Activated naive CD8-positive, alpha-beta T cell treated with anti-CD3 and anti-CD28 coated beads, Interleukin-2, amount 50 U/mL, for 16 hours (primary cell): ENCODE data around the gene LDB3.

Experiments used
- DNase-seq: peaks from one replicate; pipeline ENCODE4 v3.0.0-alpha.2; 2020; ENCODE audit warnings: low read depth, low spot score

Gene LDB3

DNA sequence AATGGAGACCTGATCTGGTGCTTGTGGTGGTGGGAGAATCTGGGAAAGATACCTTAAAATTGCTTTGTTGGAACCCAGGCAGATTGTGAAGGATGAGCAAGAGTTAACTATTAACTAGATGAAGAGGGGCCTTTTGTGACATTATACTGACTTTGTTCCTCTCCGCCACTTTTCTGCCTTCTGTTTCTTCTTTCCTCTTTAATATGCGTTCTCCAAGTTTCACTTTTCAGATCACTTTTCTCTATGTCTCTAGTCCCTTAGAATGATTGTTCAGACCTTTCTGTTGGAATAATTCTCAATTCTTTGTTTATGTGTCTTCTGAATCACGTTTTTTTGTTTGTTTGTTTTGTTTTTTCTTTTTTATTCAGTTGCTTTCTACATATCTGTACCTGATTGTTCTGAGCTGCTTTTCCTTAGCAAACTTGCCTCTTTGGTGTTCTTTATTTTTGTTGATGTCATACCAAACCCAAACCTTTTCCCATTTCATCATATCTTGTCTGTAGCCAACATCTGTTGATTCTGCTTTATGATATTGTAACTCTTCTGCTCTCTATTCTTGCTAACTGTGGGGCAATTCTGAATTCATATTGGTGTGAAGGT lies 90.9 kb downstream of the LDB3 start:
- no peak for DNase-seq

GRCh38 chr10:86763404-86763803 lies 95.1 kb downstream of the LDB3 start:
- no peak for DNase-seq

DNA sequence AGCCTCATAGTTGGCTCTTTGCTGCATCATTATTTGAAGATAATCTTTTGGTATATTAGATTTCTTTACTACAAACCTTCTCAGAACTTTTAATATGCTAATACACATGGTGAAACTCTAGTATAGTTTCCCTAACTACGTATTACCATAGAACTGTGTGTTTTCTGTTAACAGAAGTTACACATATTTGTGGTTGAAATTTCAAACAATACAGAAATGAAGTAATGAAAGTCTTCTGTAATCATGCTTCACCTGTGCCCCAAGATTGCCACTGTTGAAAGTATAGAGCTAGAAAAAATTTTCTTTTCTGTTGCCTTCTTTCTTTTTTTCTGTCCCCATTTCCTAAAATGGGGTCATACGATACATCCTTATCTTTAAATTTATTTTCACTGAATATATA lies 97.2 kb downstream of the LDB3 start:
- no peak for DNase-seq

DNA sequence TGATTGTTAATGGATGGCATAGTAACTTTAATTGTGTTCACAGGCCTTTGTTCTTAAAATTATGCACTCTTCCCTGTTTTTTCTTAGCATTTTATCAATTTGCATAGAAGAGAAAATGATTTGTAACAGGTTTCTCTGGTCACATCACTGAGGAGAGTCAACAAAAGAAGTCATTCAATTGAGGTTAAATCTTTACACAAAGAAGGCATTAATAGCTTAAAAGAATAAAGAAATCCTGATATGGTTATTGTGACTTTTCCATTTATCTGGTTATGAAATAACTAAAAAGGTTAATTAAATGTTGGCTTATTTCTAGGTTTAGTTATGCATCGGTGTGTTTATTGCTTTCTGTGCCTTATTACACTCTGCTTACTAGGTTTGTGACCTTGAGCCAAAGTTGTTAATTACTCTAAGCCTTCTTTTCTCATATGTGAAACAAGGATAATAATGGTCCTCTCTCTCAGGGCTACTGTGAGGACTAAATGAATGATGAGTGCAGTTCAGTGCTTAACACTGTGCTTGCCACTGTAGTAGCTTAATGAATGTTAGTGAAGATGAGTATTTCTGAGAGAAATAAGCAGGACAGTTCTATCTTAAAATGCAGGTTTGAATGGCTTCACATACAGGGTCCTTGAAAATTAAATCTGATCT lies 100.2 kb downstream of the LDB3 start:
- no peak for DNase-seq

DNA sequence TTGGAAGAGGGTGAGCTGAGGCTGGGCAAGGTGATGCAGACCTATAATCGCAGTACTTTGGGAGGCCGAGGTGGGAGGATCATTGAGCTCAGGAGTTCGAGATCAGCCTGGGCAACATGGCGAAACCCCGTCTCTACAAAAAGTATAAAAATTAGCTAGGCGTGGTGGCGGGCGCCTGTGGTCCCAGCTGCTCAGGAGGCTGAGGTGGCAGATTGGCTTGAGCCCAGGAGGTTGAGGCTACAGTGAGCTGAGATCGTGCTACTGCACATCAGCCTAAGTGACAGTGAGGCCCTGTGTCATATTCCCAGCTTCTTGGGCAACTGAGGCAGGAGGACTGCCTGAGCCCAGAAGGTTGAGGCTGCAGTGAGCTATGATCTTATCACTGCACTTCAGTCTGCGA lies 101.7 kb downstream of the LDB3 start:
- DNase-seq, result no peak

DNA sequence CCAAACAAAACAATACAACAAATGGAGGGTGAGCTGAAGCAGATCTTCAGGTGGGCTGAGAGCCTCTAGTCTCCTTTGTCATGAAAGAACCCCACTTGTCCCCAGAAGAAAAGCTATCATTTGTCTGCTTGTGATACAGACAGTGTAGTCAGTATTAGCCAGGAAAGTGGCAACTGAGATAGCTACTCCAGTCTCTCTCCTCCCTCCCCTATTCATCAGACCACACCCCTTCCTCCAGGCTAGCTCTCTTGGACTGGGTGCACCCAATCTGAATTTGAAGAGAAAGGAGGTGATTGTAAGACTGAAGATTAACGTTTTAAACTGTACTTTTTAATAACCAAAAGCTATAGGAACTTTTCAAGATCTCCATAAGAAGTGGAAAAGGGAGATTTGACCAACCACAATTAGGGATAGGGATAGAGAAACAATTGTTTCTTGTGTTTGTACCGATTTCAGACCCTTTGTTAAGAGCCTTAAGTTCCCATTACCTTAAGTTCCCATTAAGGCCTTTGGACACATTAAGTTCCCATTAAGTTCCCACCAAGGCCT lies 102.2 kb downstream of the LDB3 start:
- no peak for DNase-seq

GRCh38 chr10:86773498-86773897 lies 105.2 kb downstream of the LDB3 start:
- no peak for DNase-seq

DNA sequence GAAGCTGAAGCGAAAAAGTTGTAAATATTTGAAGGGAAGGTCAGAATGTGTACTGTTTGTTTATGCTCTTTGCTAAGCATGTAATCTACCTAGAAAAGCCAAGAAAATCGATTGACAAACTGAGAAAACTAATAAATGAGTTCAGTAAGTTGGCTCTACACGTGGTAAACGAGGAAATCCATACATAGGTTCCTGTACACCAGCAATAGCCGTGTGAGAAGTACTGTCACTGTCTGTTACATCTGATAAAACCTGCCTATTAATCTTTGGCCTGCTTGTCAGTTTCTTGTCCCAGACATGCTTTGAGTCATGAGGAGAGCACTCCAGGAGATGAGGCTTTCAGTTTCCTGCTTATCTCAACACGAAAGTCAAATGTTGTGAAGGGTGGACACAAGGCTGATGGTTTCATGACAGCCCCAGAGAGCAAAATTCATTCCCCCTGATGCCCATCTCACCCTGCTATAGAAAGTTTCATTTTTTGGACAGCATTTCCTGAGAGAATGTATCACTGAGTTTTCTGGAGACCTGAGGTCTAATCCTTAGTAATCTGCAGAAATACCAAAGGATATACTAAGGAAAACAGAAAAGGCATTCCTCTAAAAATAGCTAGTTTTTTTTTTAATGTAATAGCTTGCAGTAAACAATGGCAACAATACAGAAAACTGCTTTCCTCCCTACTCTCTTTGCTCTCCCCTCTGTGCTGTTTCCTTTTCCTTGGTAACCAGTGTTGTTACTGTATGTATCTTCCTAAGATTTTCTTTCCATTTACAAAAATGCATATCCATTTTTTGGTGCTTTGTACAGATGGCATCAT lies 107.0 kb downstream of the LDB3 start:
- no peak for DNase-seq

DNA sequence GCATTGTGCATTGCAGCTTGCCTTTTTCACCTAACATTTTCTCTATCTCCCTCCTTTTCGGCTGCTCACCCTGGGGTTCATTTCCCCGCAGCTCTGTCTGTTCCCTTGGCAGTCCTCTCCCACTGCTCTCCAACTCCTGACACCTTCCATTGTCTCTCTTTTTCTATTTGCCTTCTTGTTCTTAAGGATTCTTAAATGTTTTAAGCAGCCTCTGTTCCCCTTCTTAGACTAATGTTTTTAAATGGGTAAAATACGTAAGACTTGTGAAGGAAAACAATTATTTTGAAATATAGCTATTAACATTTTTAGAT lies 107.5 kb downstream of the LDB3 start:
- no peak for DNase-seq

DNA sequence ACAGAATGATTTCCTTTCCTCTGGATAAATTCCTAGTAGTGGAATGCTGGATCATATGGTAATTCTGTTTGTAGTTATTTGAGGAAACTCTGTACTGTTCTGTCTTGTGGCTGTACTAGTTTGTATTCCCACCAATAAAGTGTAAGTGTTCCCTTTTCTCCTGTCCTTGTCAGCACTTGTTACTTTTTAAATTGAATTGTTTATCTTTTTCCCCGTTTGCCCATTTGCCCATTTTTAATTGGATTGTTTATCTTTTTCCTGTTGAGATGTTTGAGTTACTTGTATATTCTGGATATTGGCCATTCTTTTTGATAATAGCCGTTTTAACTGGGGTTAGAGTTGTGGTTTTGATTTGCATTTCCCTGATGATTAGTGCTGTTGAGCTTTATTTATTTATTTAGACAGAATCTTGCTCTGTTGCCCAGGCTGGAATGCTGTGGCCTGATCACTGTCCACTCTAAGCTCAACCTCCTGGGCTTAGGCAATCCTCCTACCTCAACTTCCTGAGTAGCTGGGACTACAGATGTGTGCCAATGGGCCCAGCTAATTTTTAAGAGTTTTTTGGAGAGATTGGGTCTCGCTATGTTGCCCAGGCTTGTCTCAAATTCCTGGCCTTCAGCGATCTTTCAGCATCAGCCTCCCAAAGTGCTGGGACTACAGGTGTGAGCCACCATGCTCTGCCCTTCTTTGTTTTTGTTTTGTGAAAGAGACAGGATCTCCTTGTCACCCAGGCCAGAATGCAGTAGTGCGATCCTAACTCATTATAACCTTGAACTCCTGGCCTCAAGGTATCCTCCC lies 111.1 kb downstream of the LDB3 start:
- DNase-seq, result no peak

DNA sequence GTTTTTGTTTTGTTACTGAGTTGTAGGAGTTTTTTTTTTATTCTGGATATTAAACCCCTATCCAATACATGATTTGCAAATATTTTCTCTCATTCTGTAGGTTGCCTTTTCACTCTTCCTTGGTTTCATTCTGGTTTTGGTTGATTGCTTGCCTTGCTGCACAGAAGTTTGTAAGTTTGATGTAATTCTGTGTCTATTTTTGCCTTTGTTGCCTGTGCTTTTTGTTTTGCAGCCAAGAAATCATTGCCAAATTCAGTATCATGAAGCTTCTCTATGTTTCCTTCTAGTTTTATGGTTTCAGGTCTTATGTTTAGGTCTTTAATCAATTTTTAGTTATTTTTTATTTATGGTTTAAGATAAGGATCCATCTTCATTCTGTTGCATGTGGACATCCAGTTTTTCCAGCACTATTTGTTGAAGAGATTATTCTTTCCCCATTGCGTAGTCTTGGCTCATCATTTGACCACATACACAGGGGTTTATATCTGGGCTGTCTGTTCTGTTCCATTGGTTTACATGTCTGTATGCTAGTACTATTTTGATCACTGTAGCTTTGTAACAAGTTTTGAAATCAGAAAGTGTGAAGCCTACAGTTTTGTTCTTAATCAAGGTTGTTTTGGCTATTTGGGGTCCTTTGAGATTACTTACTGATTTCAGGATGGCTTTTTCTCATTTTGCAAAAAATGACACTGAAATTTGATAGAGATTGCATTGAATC lies 114.5 kb downstream of the LDB3 start:
- DNase-seq, result no peak

- DNase-seq, result no peak
These were observed 116.7 kb downstream of the LDB3 start for GRCh38 chr10:86785037-86785436.
